NOMO-1 (cell line): ENCODE data around the gene AIFM3.
"Not testable (repeated sequence)": the region's sequence is repeated elsewhere in the genome, so short reads cannot be mapped to it uniquely, and the experiment has no call there.

ENCODE experiments used
- DNase-seq, 2 experiments: peaks; one replicate each; lab custom pipeline; 2025; ENCODE audit not compliant: unreplicated experiment in 2 of 2; lab: John Stamatoyannopoulos, UW

AIFM3 gene

GRCh38 chr22:20940904-20941385, 26.1 kb upstream of the AIFM3 start:
- DNase-seq: no peak

- DNase-seq: not testable (repeated sequence)
Measured at GRCh38 chr22:20942203-20942902, 24.7 kb upstream of the AIFM3 start.

- no peak for DNase-seq
Measured at GRCh38 chr22:20943104-20943933, 23.7 kb upstream of the AIFM3 start.

- no peak for DNase-seq
Measured at GRCh38 chr22:20944042-20944441, 23.0 kb upstream of the AIFM3 start.

- no peak for DNase-seq
Measured at GRCh38 chr22:20945578-20945934, 21.5 kb upstream of the AIFM3 start.

GRCh38 chr22:20946080-20946986, 20.7 kb upstream of the AIFM3 start:
- DNase-seq: no peak

- DNase-seq: no peak
Measured at GRCh38 chr22:20946991-20947390, 20.1 kb upstream of the AIFM3 start.

- no peak for DNase-seq
Measured at GRCh38 chr22:20948450-20948849, 18.6 kb upstream of the AIFM3 start.

GRCh38 chr22:20948989-20949388, 18.1 kb upstream of the AIFM3 start:
- no peak for DNase-seq

- DNase-seq: no peak
Measured at GRCh38 chr22:20949698-20950183, 17.3 kb upstream of the AIFM3 start.

- no peak for DNase-seq
Measured at GRCh38 chr22:20951151-20951931, 15.7 kb upstream of the AIFM3 start.

- DNase-seq: no peak
Measured at GRCh38 chr22:20951932-20952380, 15.1 kb upstream of the AIFM3 start.

- no peak for DNase-seq
Measured at GRCh38 chr22:20952544-20953341, 14.3 kb upstream of the AIFM3 start.

- DNase-seq: no peak
Measured at GRCh38 chr22:20953342-20953608, 13.8 kb upstream of the AIFM3 start.

- DNase-seq: peak in 1 of 2 experiments; percentile 12
Measured at GRCh38 chr22:20953668-20954500, 13.2 kb upstream of the AIFM3 start.

GRCh38 chr22:20955548-20955947, 11.5 kb upstream of the AIFM3 start:
- DNase-seq: no peak

- peak; percentile 47 to 49 for DNase-seq
Measured at GRCh38 chr22:20956258-20957101, 10.6 kb upstream of the AIFM3 start.
